OCI-LY7 (cell line): ENCODE measurements around the gene CORIN.

Experiments used
- CTCF ChIP-seq: fragments of 200-600 bp; sonication (generic); conservative IDR thresholded peaks from 2 replicates; pipeline ENCODE4 v1.5.1; 2014; ENCODE audit warnings: mild to moderate bottlenecking, antibody characterized with exemption, low read length, moderate library complexity, mixed read lengths
- EZH2phosphoT487 ChIP-seq: fragments of 200-600 bp; sonication (generic); IDR thresholded peaks from 2 replicates; pipeline ENCODE4 v1.6.1; 2018; ENCODE audit warnings: low read depth, borderline replicate concordance, mild to moderate bottlenecking, mixed run types, antibody characterized with exemption, low read length, moderate library complexity, mixed read lengths

DNA sequence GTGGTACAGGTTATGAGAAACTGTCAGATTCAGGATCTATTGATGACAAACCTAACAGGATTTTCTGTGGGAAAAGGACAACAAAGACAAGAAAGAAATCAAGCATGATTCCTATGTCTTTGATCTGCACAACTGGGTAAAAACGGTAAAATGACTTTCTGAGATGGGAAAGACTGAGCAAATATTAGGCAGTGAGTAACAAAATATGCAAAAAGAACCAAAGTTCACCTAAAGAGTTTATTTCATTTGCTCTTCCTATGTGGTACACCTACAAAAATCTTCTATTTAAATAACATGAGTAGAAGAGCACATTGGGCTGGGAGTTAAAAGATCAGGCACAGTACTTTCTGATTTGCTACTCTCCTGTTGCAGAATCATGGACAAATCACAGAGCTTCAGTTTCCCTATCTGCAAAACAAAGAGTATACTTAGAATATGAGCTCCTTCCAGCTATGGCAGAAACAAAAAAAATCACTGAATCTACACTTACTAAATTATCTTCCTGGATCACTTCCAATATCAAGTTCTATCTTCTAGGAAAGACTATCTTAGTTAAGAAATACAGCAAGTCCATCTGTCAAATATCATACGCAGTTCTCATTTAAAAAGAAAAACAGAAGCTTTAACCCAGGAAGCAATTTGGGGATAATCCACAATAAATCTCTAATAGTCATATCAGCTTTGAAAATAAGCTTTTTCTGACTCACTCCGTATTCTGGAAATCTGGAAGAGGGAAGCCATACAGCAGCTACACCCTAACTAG lies 39.1 kb upstream of the CORIN start:
- TF ChIP-seq EZH2phosphoT487: no peak
- TF ChIP-seq CTCF: no peak
